Measurements from ENCODE around the gene FAM117B. TPM values are rescaled to one million over a fixed set of nuclear protein-coding genes. Genes with fewer than 3 reads are reported as not detected.

The FAM117B gene
- total RNA-seq, 1 donor from 2014 or later, result 9.6 TPM

- H3K36me3 Mint-ChIP-seq (ENCODE audit: unreplicated experiment), result no peaks in the 10 kb centered on the region
- H3K27me3 Mint-ChIP-seq (ENCODE audit: unreplicated experiment), result peaks cover 5% of the 10 kb centered on the region
- H3K27ac Mint-ChIP-seq (ENCODE audit: unreplicated experiment), result no peak overlapping the region
- no peaks in the 10 kb centered on the region for H3K9me3 Mint-ChIP-seq (ENCODE audit: unreplicated experiment)
- DNase-seq (ENCODE audit: extremely low spot score, unreplicated experiment), result no peak
- TF ChIP-seq CTCF (IDR thresholded peaks at IDR 0.05), result no peak
- no peak overlapping the region for H3K4me3 Mint-ChIP-seq (ENCODE audit: unreplicated experiment)
- H3K4me1 Mint-ChIP-seq (ENCODE audit: unreplicated experiment), result peaks cover 10% of the 10 kb centered on the region
These were observed 17.4 kb downstream of the FAM117B start for GRCh38 chr2:202652119-202652518.

GRCh38 chr2:202653890-202654289 lies 19.1 kb downstream of the FAM117B start:
- no peak overlapping the region for H3K4me3 Mint-ChIP-seq (ENCODE audit: unreplicated experiment)
- no peaks in the 10 kb centered on the region for H3K9me3 Mint-ChIP-seq (ENCODE audit: unreplicated experiment)
- no peak overlapping the region for H3K27ac Mint-ChIP-seq (ENCODE audit: unreplicated experiment)
- no peaks in the 10 kb centered on the region for H3K36me3 Mint-ChIP-seq (ENCODE audit: unreplicated experiment)
- DNase-seq (ENCODE audit: extremely low spot score, unreplicated experiment), result no peak
- H3K4me1 Mint-ChIP-seq (ENCODE audit: unreplicated experiment), result peaks cover 10% of the 10 kb centered on the region
- H3K27me3 Mint-ChIP-seq (ENCODE audit: unreplicated experiment), result peaks cover 5% of the 10 kb centered on the region
- no peak for TF ChIP-seq CTCF (IDR thresholded peaks at IDR 0.05)

- Mint-ChIP-seq H3K4me3 (ENCODE audit: unreplicated experiment) (no peak overlapping the region), H3K36me3 (ENCODE audit: unreplicated experiment) (no peaks in the 10 kb centered on the region), H3K9me3 (ENCODE audit: unreplicated experiment) (no peaks in the 10 kb centered on the region), H3K27ac (ENCODE audit: unreplicated experiment) (no peak overlapping the region), H3K27me3 (ENCODE audit: unreplicated experiment) (peaks cover 5% of the 10 kb centered on the region), H3K4me1 (ENCODE audit: unreplicated experiment) (peaks cover 10% of the 10 kb centered on the region)
- DNase-seq (ENCODE audit: extremely low spot score, unreplicated experiment), result no peak
- TF ChIP-seq CTCF (IDR thresholded peaks at IDR 0.05), result no peak
These were observed 23.1 kb downstream of the FAM117B start for GRCh38 chr2:202657876-202658275.

GRCh38 chr2:202660796-202661195 lies 26.0 kb downstream of the FAM117B start:
- Mint-ChIP-seq H3K4me1 (ENCODE audit: unreplicated experiment) (peaks cover 8% of the 10 kb centered on the region), H3K27me3 (ENCODE audit: unreplicated experiment) (no peaks in the 10 kb centered on the region), H3K36me3 (ENCODE audit: unreplicated experiment) (no peaks in the 10 kb centered on the region), H3K4me3 (ENCODE audit: unreplicated experiment) (no peak overlapping the region), H3K9me3 (ENCODE audit: unreplicated experiment) (no peaks in the 10 kb centered on the region), H3K27ac (ENCODE audit: unreplicated experiment) (no peak overlapping the region)
- no peak for TF ChIP-seq CTCF (IDR thresholded peaks at IDR 0.05)
- no peak for DNase-seq (ENCODE audit: extremely low spot score, unreplicated experiment)

GRCh38 chr2:202669841-202670240 lies 35.1 kb downstream of the FAM117B start:
- Mint-ChIP-seq H3K36me3 (ENCODE audit: unreplicated experiment) (no peaks in the 10 kb centered on the region), H3K9me3 (ENCODE audit: unreplicated experiment) (no peaks in the 10 kb centered on the region), H3K4me1 (ENCODE audit: unreplicated experiment) (peaks cover 7% of the 10 kb centered on the region), H3K27ac (ENCODE audit: unreplicated experiment) (no peak overlapping the region), H3K27me3 (ENCODE audit: unreplicated experiment) (no peaks in the 10 kb centered on the region), H3K4me3 (ENCODE audit: unreplicated experiment) (no peak overlapping the region)
- no peak for TF ChIP-seq CTCF (IDR thresholded peaks at IDR 0.05)
- no peak for DNase-seq (ENCODE audit: extremely low spot score, unreplicated experiment)
